ENCODE measurements around the gene TRIOBP.

GRCh38 chr22:37753746-37754145 lies 56.9 kb downstream of the TRIOBP start:
- TF ChIP-seq REST (IDR thresholded peaks at IDR 0.05; ENCODE audit: insufficient read depth in 1 of 2, low read depth in 2 of 2, low read length in 2 of 2) = no peak
- TF ChIP-seq SIN3A (IDR thresholded peaks at IDR 0.05; ENCODE audit: borderline replicate concordance, insufficient read depth, low read length) = no peak
- no peak for TF ChIP-seq POLR2AphosphoS5 (IDR thresholded peaks at IDR 0.05; ENCODE audit: low read depth, low read length)
- no peak for TF ChIP-seq TAF1 (IDR thresholded peaks at IDR 0.05; ENCODE audit: borderline replicate concordance, insufficient read depth, low read length)
